ENCODE data around the gene AHSG.

GRCh38 chr3:186670155-186670554, 57.3 kb downstream of the AHSG start:
- TF ChIP-seq POLR2A (IDR thresholded peaks at IDR 0.05) (no peak), POLR2AphosphoS5 (IDR thresholded peaks at IDR 0.05) (no peak), CTCF (IDR thresholded peaks at IDR 0.05) (no peak)
